HUES48 (cell line): Measurements from ENCODE around the gene CPNE4.

ENCODE experiments used
- H3K27ac ChIP-seq: one replicate; pipeline ENCODE4 v1.7.0; 2013; ENCODE audit warnings: low read depth, low read length, inconsistent platforms
- H3K27me3 ChIP-seq: 2 replicates; pipeline ENCODE4 v1.6.1; 2013; ENCODE audit warnings: mild to moderate bottlenecking, low read length; ENCODE audit not compliant: control insufficient read depth, insufficient read depth
- H3K36me3 ChIP-seq: 2 replicates; pipeline ENCODE4 v1.6.1; 2013; ENCODE audit warnings: low read length; ENCODE audit not compliant: control insufficient read depth, insufficient read depth
- H3K4me1 ChIP-seq: 2 replicates; pipeline ENCODE4 v1.6.1; 2013; ENCODE audit warnings: mild to moderate bottlenecking, low read length; ENCODE audit not compliant: control insufficient read depth, insufficient read depth
- H3K4me3 ChIP-seq: 2 replicates; pipeline ENCODE4 v1.5.1; 2013; ENCODE audit warnings: mild to moderate bottlenecking, low read depth, low read length
- H3K9ac ChIP-seq: 2 replicates; pipeline ENCODE4 v1.6.1; 2013; ENCODE audit warnings: mild to moderate bottlenecking, low read depth, low read length, moderate library complexity
- H3K9me3 ChIP-seq: 2 replicates; pipeline ENCODE4 v1.6.1; 2013; ENCODE audit warnings: low read length; ENCODE audit not compliant: control insufficient read depth, insufficient read depth

CPNE4 gene

DNA sequence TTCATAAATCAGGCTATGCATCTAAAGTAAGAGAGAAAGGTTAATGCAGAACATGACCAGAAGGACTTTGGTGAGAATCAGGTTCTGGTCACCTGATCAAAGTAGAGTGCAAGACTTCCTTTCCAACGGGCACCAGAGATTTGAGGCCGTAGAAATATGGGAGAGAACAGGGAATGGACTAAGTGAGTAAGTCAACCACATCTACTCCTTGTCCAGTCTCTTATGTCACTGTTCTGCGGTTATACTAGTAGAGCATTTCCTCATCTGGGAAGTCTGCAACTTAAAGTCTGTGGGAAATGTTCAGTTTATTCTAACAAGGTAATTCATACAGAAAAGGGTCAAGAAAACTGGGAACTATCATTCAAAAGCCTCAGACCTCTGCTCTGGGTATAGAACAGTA, 232.8 kb downstream of the CPNE4 start:
- Histone ChIP-seq H3K27me3 (peaks cover 4% of the 10 kb centered on the region; the same call in 1 of the 2 replicates), H3K4me3 (no peak overlapping the region), H3K27ac (no peak overlapping the region), H3K4me1 (peaks cover 11% of the 10 kb centered on the region), H3K9ac (no peak overlapping the region), H3K36me3 (no peaks in the 10 kb centered on the region), H3K9me3 (no peaks in the 10 kb centered on the region)

DNA sequence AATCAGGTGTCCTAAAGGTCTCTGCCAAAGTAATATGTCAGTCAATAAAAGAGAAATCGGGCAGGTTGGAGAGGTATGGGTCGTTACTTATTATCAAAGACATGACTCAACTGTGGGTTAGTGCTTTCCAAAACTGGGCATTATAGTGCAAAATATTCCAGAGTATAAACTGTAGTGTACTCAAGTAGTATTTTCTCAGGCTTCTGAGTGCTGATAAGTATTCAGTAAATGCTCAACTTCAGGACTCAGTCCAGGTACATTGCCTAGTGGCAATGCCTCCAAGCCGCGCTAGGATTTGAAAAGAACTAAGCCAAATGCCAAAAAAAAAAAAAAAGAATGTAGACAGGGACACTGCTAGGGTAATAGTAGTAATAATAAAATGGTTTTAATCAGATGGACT, 233.2 kb downstream of the CPNE4 start:
- Histone ChIP-seq H3K4me1 (peaks cover 11% of the 10 kb centered on the region), H3K9me3 (no peaks in the 10 kb centered on the region), H3K27ac (no peak overlapping the region), H3K9ac (no peak overlapping the region), H3K27me3 (peaks cover 4% of the 10 kb centered on the region; the same call in 1 of the 2 replicates), H3K4me3 (no peak overlapping the region), H3K36me3 (no peaks in the 10 kb centered on the region)

DNA sequence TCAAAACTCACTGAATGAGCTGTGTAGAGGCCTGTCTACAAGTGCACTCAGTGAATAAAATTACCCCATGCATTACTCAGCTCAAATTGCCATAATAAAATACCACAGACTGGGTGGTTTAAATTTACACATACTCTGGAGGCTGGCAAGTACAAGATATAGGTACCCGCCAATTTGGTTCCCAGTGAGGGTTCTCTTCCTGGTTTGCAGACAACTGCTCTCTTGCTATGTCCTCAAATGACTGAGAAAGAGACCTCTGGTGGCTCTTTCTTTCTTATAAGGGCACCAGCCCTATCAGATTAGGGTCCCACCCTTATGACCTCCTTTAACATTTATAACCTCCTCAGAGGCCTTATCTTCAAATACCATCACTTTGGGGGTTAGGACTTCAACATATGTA, 237.0 kb downstream of the CPNE4 start:
- Histone ChIP-seq H3K27me3 (peaks cover 4% of the 10 kb centered on the region; the same call in 1 of the 2 replicates), H3K9me3 (no peaks in the 10 kb centered on the region), H3K27ac (no peak overlapping the region), H3K9ac (no peak overlapping the region), H3K4me1 (peaks cover 30% of the 10 kb centered on the region), H3K36me3 (no peaks in the 10 kb centered on the region), H3K4me3 (no peak overlapping the region)

DNA sequence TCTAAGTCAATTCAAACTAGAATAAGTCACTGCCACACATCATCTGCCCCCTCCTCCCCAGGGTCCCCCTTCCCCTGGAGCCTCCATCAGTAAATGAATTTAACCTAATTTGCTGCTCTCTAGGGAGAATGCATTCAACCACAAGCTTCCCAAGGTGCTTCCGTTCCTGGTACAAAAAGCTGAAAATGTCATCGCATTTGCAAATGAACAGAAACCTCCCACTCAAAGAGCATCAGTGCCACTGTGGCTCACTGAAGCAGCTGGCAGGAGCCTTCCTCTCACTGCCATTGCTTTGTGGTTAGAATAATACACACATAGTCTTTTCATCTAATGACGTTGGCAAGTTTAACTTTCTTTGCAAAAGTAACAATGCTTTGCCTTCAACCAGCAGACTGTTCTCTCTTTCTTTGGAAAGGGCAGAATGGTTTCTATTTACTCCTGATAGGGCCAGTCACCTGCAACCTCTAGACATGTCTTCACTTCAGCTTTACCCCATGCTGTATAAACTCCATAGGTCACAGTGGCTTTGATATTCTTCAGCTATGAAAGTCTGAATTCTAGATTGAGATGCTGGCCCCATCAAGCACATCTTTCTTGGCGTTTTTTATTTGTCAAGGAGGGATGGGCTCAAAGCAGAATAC, 238.1 kb downstream of the CPNE4 start:
- peaks cover 4% of the 10 kb centered on the region; the same call in 1 of the 2 replicates for H3K27me3 ChIP-seq
- no peak overlapping the region for H3K9ac ChIP-seq
- H3K27ac ChIP-seq = peak overlapping the region; percentile 89
- no peaks in the 10 kb centered on the region for H3K9me3 ChIP-seq
- no peaks in the 10 kb centered on the region for H3K36me3 ChIP-seq
- H3K4me1 ChIP-seq = peaks cover 30% of the 10 kb centered on the region
- no peak overlapping the region for H3K4me3 ChIP-seq

DNA sequence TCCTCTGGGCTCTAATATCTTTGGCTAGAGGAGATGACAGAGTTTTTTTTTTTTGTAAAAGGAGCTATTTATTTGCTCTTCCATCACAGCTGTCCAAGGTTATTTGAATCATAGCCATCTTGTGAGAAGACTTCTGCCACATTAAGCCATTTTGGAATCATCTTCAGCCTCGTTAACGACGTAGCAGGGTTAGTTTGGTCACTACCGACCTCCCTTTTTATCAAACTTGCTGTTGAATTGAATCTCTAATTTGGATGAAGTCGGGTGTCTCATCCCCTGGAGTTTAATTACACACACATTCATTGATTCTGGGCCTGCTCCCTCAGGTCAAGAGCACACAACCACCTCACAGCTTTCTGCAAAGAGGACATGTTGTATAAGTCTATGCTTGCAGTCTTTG, 238.7 kb downstream of the CPNE4 start:
- H3K27ac ChIP-seq = peak overlapping the region; percentile 89
- H3K9ac ChIP-seq = no peak overlapping the region

DNA sequence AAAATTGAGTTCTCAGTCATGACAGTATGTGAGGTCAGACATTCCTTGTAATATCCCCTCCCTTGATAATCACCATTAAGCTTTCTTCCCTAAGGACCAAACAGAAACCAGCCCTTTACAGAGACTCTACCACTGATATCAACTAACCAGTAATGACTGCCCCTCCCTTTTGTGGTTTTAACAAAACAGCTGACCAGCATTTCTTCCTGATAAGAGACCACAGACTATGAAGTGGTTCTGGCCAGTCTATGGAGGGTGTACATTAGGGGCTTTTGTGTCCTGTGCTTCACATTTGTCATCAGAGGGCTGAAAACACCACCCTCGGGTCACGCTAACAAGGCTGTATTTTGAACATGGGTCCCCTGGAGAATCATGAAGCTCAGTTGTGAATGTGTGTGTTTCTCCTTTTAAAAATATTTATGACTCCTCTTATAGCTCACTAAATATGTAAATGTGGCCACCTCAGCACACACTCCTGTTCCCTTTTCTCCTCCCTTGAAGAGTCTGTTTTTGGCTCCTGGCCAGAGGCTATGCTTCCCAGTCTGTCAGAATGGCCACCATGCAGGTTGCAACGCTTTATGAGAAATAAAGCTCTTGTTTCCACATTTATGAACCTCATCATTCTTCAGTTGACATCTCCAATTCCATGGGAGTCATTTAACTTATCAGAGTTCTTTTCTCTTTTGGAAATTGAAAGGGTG, 239.3 kb downstream of the CPNE4 start:
- Histone ChIP-seq H3K4me1 (peaks cover 30% of the 10 kb centered on the region), H3K9ac (no peak overlapping the region), H3K27me3 (peaks cover 4% of the 10 kb centered on the region; the same call in 1 of the 2 replicates), H3K27ac (no peak overlapping the region), H3K36me3 (no peaks in the 10 kb centered on the region), H3K9me3 (no peaks in the 10 kb centered on the region), H3K4me3 (no peak overlapping the region)

More for the DNA sequence above, 238.7 kb downstream of the CPNE4 start:
- H3K36me3 ChIP-seq = no peaks in the 10 kb centered on the region
- no peak overlapping the region for H3K4me3 ChIP-seq
- no peaks in the 10 kb centered on the region for H3K9me3 ChIP-seq
- peaks cover 4% of the 10 kb centered on the region; the same call in 1 of the 2 replicates for H3K27me3 ChIP-seq
- peaks cover 30% of the 10 kb centered on the region for H3K4me1 ChIP-seq

DNA sequence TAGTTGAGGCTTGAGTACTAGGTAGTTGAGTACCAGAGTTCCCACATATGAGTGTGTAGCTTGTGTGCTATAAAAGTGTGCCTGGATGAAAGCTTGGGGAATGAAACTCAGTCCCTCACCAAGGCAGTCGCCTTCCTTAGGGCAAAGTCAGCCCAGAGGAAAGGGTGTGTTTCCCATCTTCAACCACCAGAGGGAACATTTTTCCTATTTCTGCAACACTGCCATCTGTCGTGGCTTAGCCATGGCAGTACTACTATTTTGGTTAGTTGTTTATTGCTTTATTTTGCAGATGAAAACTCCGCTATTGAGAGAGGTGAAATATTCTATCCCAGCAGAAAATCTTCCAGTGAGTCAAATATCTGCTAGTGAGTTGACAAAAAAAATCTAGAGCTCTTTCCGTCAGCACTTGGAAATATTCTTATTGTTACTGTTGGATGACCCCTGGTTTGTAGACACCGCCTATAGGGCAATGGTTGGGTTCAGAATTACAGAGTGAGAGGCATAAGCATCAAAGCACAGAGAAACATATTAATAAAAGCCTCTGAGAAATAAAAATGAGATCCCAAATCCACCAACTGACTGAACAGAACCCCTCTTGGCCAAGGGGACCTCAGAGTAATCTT, 239.9 kb downstream of the CPNE4 start:
- H3K27ac ChIP-seq = no peak overlapping the region
- no peak overlapping the region for H3K4me3 ChIP-seq

DNA sequence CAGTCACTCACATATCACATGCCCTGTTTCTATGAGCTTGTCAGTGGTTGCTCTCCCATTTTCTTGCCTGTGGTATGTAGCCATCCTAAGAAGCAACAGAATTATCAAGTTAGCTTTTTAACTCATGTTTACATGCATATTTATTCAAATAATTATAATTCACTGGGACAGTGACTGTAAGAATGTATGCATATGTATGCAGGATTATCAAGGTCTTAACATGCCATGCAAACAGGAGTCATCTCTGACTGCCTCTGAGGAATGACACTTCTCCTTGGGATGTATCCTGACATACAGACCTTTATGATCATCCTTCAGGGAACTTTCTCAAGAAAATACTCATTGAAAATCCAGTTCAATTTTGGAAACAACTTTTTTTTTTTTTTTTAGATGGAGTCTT, 240.9 kb downstream of the CPNE4 start:
- H3K36me3 ChIP-seq = no peaks in the 10 kb centered on the region
- no peaks in the 10 kb centered on the region for H3K9me3 ChIP-seq
- H3K27me3 ChIP-seq = peaks cover 4% of the 10 kb centered on the region; the same call in 1 of the 2 replicates
- H3K9ac ChIP-seq = no peak overlapping the region
- H3K4me3 ChIP-seq = no peak overlapping the region
- H3K27ac ChIP-seq = no peak overlapping the region
- peaks cover 30% of the 10 kb centered on the region for H3K4me1 ChIP-seq

More for the DNA sequence above, 239.9 kb downstream of the CPNE4 start:
- no peaks in the 10 kb centered on the region for H3K36me3 ChIP-seq
- H3K4me1 ChIP-seq = peaks cover 30% of the 10 kb centered on the region
- H3K9ac ChIP-seq = no peak overlapping the region
- no peaks in the 10 kb centered on the region for H3K9me3 ChIP-seq
- H3K27me3 ChIP-seq = peaks cover 4% of the 10 kb centered on the region; the same call in 1 of the 2 replicates

DNA sequence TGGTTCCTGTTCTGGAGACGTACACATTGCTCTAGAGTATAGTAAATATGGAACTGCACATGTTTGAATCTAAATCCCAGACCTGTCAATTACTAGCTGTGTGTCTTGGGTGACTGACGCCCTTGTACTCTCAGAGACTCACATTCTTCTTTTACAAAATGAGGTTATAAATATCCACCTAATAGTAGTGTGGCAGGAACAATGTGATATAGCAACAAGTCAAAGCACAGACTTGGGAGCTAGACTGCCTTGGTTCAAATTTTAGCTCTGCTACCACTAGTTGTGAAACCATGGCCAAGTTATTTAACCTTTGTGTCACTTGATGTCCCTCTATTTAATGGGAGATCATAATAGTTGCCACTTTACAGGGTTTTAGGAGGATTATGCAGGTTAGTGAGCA, 245.6 kb downstream of the CPNE4 start:
- Histone ChIP-seq H3K4me3 (no peak overlapping the region), H3K27me3 (no peaks in the 10 kb centered on the region), H3K27ac (no peak overlapping the region), H3K36me3 (no peaks in the 10 kb centered on the region), H3K9ac (no peak overlapping the region), H3K9me3 (no peaks in the 10 kb centered on the region), H3K4me1 (0 out of 2 replicates have a peak, but pooled peaks cover 3% of the 10 kb centered on the region)

DNA sequence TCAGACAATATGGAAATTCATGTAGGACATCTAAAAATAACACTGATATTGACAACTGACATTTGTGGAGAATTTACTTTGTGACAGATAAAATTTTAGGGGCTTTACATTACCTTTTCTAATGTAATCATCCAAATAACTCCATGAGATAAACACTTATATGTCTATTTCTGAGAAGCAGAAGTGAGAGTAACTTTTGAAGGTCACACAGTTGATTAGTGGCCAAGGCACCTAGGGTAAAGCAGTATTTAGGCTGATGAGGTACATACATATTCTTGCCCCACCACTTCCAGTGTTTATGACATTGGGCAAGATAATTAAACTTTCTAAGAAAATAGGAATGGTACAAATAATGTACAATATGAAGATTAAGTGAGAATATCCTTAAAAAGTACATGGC, 248.4 kb downstream of the CPNE4 start:
- H3K4me3 ChIP-seq = no peak overlapping the region
- H3K9me3 ChIP-seq = no peaks in the 10 kb centered on the region
- no peak overlapping the region for H3K27ac ChIP-seq
- no peak overlapping the region for H3K9ac ChIP-seq
- no peaks in the 10 kb centered on the region for H3K36me3 ChIP-seq
- H3K4me1 ChIP-seq = no peaks in the 10 kb centered on the region
- H3K27me3 ChIP-seq = no peaks in the 10 kb centered on the region

DNA sequence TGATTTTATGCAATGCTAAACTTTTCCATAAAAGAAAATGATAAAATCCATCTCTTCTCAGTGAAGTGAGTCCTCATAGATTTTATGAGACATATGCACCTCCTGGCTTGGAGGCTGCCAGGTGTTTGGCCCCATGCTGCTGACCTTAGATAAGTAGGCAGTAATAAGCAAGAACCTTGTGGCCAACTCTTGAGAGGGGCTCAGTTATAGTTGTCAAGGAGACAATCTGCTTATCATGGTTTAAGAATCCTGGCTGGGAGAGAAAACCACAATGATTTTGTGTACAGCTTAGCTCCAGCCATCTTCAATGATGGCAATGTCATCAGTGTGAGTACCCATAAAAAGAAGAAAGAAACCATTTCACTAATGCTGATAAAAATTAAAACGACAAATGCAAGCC, 252.1 kb downstream of the CPNE4 start:
- no peak overlapping the region for H3K27ac ChIP-seq
- H3K36me3 ChIP-seq = no peaks in the 10 kb centered on the region
- H3K27me3 ChIP-seq = no peaks in the 10 kb centered on the region
- H3K4me3 ChIP-seq = no peak overlapping the region
- H3K4me1 ChIP-seq = no peaks in the 10 kb centered on the region
- no peak overlapping the region for H3K9ac ChIP-seq
- no peaks in the 10 kb centered on the region; the same call in 1 of the 2 replicates for H3K9me3 ChIP-seq
